ENCODE data around the gene CNBP.
"Not testable (repeated sequence)": the region's sequence is repeated elsewhere in the genome, so short reads cannot be mapped to it uniquely, and the experiment has no call there.

Gene CNBP

DNA sequence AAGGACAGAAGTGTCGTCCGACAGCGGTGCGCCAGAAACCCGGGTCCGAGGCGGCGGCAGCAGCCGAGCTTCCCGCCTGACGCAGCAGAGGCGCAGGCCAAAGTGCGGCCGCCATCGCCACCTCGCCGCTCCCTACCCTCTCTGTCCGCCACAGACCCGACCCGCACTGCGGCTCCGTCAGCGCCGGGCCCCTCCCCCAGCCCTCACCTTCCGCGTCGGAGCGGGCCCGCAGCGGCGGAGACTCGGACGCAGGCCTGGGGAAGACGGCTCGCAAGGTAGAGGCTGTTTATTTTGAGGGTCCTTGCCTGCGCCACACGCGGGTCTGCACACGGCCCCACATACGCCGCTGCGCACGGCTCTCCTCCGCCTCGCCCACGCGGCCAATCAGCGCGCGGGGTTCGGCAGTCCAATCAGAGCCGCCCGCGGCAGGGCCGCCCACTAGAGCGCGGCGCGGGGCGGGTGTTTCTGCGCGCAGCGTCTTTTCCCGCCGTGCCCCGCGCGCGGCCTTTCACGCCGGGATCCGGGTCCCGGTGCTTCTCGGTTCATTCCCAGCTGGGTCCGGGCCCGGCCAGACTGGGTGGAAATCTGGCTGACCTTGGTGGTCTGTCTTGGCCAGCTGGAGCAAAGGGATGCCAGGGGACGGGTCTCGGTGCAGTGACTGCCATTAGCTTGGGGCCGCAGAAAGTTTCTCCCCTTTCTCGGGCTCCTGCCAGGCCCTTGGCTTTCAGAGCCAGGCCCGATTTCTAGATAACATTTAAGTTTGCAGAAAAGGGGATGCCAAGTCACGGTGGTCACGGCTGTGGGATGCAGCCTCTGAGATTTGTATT is at the start of gene CNBP:
Gene CNBP (minus strand): TSS at position 328 of the 827 bp plus-strand sequence. CDS start 12,139 bp downstream, outside the sequence.
- DNase-seq (ENCODE audit: low read depth, low spot score) = peak; percentile 58
- Histone ChIP-seq H3K27ac (ENCODE audit: low read length) (no peak within 1 kb of the TSS), H3K27me3 (ENCODE audit: control insufficient read depth, insufficient read depth, low read length) (no peaks in the 10 kb centered on the region), H3K4me1 (ENCODE audit: control insufficient read depth, insufficient read depth, low read length) (no peaks in the 10 kb centered on the region), H3K9me3 (ENCODE audit: control insufficient read depth, insufficient read depth, low read length) (no peaks in the 10 kb centered on the region), H3K4me3 (ENCODE audit: low read length) (peak within 1 kb of the TSS; percentile 84), H3K36me3 (ENCODE audit: control insufficient read depth, insufficient read depth, low read length) (no peaks in the 10 kb centered on the region)
- no CpG with 5 or more reads among the region's 83 CpGs for WGBS (ENCODE audit: insufficient coverage, insufficient read length)

DNA sequence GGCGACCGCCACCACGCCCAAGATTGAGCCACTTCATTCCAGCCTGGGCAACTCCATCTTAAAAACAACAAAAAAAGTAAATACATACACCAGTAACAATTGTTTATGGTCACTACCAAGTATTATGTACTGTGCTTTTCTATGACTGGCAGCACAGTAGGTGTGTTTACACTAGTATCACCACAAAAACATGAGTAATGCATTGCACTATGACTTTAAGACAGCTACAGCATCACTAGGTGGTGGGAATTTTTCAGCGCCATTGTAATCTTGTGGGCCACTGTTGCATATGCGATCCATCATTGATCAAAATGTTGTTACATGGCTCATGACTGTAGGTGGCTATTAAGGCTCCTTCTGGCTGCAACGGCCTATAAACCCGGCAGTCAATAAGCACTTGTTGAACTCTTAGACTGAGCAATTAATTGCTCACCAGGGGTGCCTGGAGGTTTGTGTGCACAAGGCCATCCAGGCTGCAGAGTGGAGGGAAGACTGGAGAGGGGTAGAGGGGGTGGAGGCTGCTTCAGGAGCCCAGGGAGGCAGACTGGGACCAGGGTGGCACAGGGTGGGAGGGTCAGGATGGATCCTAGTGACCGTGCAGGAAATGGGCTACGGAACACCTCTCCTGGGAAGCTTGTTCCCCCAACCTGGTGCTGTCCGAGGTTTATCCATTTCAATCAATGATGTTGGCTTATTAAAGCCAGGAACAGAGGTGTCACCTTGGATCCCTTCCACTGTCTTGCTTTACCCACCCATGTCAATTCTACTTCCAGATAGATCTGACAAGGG is 47.8 kb upstream of the CNBP start:
- WGBS (ENCODE audit: insufficient coverage, insufficient read length) = no CpG with 5 or more reads among the region's 10 CpGs
- Histone ChIP-seq H3K4me3 (ENCODE audit: low read length) (no peak overlapping the region), H3K4me1 (ENCODE audit: control insufficient read depth, insufficient read depth, low read length) (peaks cover 4% of the 10 kb centered on the region), H3K36me3 (ENCODE audit: control insufficient read depth, insufficient read depth, low read length) (no peaks in the 10 kb centered on the region), H3K27ac (ENCODE audit: low read length) (no peak overlapping the region), H3K9me3 (ENCODE audit: control insufficient read depth, insufficient read depth, low read length) (no peaks in the 10 kb centered on the region), H3K27me3 (ENCODE audit: control insufficient read depth, insufficient read depth, low read length) (no peaks in the 10 kb centered on the region)
- no peak for DNase-seq (ENCODE audit: low read depth, low spot score)

DNA sequence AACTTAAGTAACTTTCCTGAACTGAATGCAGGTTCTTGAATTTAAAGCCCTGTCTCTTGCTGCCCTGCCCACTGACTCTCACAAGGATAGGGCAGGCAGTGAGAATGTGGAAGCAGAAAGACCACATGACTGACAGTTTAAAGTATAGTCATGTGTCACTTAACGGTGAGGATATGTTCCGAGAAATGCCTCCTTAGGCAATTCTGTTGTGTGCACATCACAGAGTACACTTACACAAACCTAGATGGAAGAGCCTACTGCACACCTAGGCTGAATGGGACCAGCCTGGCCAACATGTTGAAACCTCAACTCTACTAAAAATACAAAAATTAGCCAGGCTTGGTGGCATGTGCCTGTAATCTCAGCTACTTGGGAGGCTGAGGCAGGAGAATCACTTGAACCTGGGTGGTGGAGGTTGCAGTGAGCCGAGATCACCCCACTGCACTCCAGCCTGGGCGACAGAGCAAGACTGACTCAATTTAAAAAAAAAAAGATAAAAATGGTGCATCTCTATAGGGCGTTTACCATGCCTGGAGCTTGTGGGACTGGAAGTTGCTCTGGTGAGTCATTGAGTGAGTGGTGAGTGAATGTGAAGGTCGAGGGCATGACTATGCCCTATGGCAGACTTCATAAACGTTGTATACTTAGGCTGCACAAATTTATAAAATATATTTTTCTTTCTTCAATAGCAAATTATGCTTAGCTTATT is 46.8 kb upstream of the CNBP start:
- H3K27me3 ChIP-seq (ENCODE audit: control insufficient read depth, insufficient read depth, low read length) = no peaks in the 10 kb centered on the region
- no peak for DNase-seq (ENCODE audit: low read depth, low spot score)
- no peaks in the 10 kb centered on the region for H3K36me3 ChIP-seq (ENCODE audit: control insufficient read depth, insufficient read depth, low read length)
- H3K27ac ChIP-seq (ENCODE audit: low read length) = no peak overlapping the region
- no CpG with 5 or more reads among the region's 7 CpGs for WGBS (ENCODE audit: insufficient coverage, insufficient read length)
- no peaks in the 10 kb centered on the region for H3K9me3 ChIP-seq (ENCODE audit: control insufficient read depth, insufficient read depth, low read length)
- H3K4me3 ChIP-seq (ENCODE audit: low read length) = no peak overlapping the region
- peaks cover 4% of the 10 kb centered on the region for H3K4me1 ChIP-seq (ENCODE audit: control insufficient read depth, insufficient read depth, low read length)

DNA sequence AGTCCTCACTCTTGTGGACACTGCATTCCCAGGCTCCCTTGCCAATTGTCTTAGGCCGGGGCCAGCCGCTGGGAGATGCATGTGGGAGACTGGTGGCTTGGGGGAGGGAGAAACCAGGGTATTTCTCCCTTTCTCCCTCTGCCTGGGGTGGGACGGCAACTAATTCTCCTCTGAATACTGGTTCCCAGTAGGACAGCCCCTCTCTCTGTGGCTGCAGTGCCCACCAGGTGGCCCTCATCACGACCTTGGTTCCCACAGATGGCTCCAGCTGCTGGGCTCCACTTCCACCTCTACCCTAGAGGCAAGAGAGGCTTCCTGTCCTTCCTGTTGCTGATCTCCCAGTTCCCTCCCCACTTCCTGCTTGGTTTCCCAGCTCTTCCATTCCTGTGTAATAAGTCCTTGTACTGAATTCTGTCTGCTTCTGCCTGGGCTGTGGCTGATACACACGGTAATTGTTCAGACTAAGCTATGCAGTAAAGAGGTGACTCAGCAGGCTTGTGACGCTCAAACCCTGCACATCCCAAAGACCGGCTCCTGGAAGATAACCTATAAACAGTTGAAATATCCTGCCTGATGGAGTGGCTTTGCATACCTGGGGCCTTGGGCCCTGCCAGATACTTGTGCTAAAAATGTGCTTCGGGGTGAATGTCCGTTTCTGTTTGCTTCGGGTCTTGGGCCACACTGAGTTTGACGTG is 45.3 kb upstream of the CNBP start:
- no peaks in the 10 kb centered on the region for H3K36me3 ChIP-seq (ENCODE audit: control insufficient read depth, insufficient read depth, low read length)
- peaks cover 4% of the 10 kb centered on the region for H3K4me1 ChIP-seq (ENCODE audit: control insufficient read depth, insufficient read depth, low read length)
- no peak overlapping the region for H3K27ac ChIP-seq (ENCODE audit: low read length)
- H3K9me3 ChIP-seq (ENCODE audit: control insufficient read depth, insufficient read depth, low read length) = no peaks in the 10 kb centered on the region
- DNase-seq (ENCODE audit: low read depth, low spot score) = no peak
- no CpG with 5 or more reads among the region's 11 CpGs for WGBS (ENCODE audit: insufficient coverage, insufficient read length)
- no peaks in the 10 kb centered on the region for H3K27me3 ChIP-seq (ENCODE audit: control insufficient read depth, insufficient read depth, low read length)
- H3K4me3 ChIP-seq (ENCODE audit: low read length) = no peak overlapping the region

DNA sequence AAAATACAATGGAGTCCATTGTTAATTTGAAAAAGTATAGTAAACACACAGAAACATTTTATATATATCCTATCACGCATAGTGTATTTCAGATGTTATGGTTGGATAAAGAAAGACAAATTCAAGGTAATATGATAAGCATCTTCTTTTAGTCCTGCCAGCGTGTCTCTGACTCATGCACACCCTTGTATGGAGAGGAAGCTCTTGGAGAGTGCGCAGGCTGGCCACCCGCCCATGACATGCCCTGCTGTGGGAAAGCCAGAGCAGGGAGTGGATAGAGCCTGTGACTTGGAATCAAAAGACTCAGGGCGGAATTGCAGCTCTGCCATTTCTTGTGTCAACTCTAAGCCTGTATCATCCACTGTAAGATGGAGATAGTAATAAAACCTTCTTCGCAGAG is 42.7 kb upstream of the CNBP start:
- WGBS (ENCODE audit: insufficient coverage, insufficient read length) = no CpG with 5 or more reads among the region's 6 CpGs
- Histone ChIP-seq H3K36me3 (ENCODE audit: control insufficient read depth, insufficient read depth, low read length) (no peaks in the 10 kb centered on the region), H3K4me1 (ENCODE audit: control insufficient read depth, insufficient read depth, low read length) (peaks cover 4% of the 10 kb centered on the region), H3K27ac (ENCODE audit: low read length) (no peak overlapping the region), H3K4me3 (ENCODE audit: low read length) (no peak overlapping the region), H3K9me3 (ENCODE audit: control insufficient read depth, insufficient read depth, low read length) (no peaks in the 10 kb centered on the region), H3K27me3 (ENCODE audit: control insufficient read depth, insufficient read depth, low read length) (no peaks in the 10 kb centered on the region)
- no peak for DNase-seq (ENCODE audit: low read depth, low spot score)

DNA sequence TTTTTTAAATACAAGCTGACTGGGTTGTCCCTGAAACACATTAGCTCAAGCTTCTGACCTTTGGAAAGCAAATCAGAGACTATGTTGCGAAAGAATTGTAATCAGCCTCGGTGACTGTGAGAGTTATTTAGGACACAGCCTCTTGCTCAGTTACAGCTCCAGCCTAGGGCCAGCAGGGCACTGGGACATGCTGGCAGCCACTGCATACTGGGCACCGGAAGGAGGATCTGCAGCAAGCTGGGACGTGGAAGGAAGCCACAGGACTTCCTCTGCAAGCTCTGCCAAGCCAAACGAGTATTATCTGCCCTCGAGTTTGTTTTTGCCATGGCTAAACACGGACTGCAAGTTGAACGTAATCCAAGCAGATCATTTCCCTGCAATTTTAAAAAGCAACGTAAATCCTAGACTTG is 41.3 kb upstream of the CNBP start:
- H3K9me3 ChIP-seq (ENCODE audit: control insufficient read depth, insufficient read depth, low read length) = no peaks in the 10 kb centered on the region
- H3K27ac ChIP-seq (ENCODE audit: low read length) = no peak overlapping the region
- no peak overlapping the region for H3K4me3 ChIP-seq (ENCODE audit: low read length)
- no peaks in the 10 kb centered on the region for H3K36me3 ChIP-seq (ENCODE audit: control insufficient read depth, insufficient read depth, low read length)
- DNase-seq (ENCODE audit: low read depth, low spot score) = no peak
- no CpG with 5 or more reads among the region's 9 CpGs for WGBS (ENCODE audit: insufficient coverage, insufficient read length)
- peaks cover 4% of the 10 kb centered on the region for H3K4me1 ChIP-seq (ENCODE audit: control insufficient read depth, insufficient read depth, low read length)
- no peaks in the 10 kb centered on the region for H3K27me3 ChIP-seq (ENCODE audit: control insufficient read depth, insufficient read depth, low read length)

DNA sequence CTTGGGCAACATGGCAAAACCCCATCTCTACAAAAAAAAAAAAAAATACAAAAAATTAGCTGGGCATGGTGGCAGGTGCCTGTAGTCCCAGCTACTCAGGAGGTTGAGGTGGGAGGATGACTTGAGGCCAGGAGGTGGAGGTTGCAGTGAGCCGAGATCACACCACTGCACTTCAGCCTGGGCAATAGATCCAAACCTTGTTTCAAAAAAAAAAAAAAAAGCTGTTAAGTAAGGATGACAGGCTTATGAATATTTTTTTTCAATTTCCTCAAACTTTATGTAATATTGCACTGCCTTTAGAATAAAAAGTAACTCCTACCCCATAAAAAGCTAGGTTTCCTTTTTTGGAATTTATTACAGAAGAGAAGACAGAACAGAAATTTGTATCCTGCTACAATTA is 40.7 kb upstream of the CNBP start:
- not testable (repeated sequence) for DNase-seq (ENCODE audit: low read depth, low spot score); H3K4me3 ChIP-seq (ENCODE audit: low read length)

DNA sequence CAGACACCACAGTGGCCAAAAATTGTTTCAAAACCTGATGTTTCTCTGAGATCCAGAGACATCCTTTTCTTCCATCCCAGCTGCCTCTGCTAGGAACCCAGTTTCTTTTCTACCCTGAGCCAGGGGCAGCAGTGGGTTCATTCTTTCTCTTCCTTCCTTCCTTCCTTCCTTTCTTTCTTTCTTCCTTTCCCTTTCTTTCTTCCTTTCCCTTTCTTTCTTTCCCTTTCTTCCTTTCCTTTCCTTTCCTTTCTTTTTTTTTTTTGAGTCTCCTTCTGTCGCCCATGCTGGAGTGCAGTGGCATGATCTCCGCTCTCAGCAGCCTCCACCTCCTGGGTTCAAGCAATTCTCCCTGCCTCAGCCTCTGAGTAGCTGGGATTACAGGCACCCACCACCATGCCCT is 35.0 kb upstream of the CNBP start:
- Histone ChIP-seq H3K4me1 (ENCODE audit: control insufficient read depth, insufficient read depth, low read length) (no peaks in the 10 kb centered on the region), H3K27ac (ENCODE audit: low read length) (no peak overlapping the region), H3K36me3 (ENCODE audit: control insufficient read depth, insufficient read depth, low read length) (no peaks in the 10 kb centered on the region), H3K27me3 (ENCODE audit: control insufficient read depth, insufficient read depth, low read length) (no peaks in the 10 kb centered on the region), H3K4me3 (ENCODE audit: low read length) (no peak overlapping the region), H3K9me3 (ENCODE audit: control insufficient read depth, insufficient read depth, low read length) (no peaks in the 10 kb centered on the region)
- no peak for DNase-seq (ENCODE audit: low read depth, low spot score)
- WGBS (ENCODE audit: insufficient coverage, insufficient read length) = no CpG with 5 or more reads among the region's 2 CpGs

More for the DNA sequence above, 40.7 kb upstream of the CNBP start:
- not testable (repeated sequence) for H3K27ac ChIP-seq (ENCODE audit: low read length); H3K36me3 ChIP-seq (ENCODE audit: control insufficient read depth, insufficient read depth, low read length); H3K4me1 ChIP-seq (ENCODE audit: control insufficient read depth, insufficient read depth, low read length); H3K9me3 ChIP-seq (ENCODE audit: control insufficient read depth, insufficient read depth, low read length); H3K27me3 ChIP-seq (ENCODE audit: control insufficient read depth, insufficient read depth, low read length)
- no CpG with 5 or more reads among the region's 1 CpG for WGBS (ENCODE audit: insufficient coverage, insufficient read length)

DNA sequence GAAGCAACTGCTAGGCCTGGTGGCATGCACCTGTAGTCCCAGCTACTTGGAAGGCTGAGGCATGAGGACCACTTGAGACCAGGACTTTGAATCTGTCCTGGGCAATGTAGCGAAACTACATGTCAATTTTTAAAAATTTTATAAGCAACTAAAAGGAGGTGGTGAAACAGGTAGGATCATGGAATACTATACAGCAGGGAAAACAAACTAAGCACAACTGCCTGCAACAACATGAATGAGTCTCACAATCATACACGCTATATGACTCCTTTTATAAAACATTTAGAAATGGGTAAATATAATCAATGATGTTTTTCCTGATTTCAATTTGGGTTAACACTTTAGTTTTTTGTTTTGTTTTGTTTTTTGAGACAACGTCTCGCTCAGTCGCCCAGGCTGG is 29.5 kb upstream of the CNBP start:
- Histone ChIP-seq H3K4me3 (ENCODE audit: low read length) (no peak overlapping the region), H3K4me1 (ENCODE audit: control insufficient read depth, insufficient read depth, low read length) (no peaks in the 10 kb centered on the region), H3K9me3 (ENCODE audit: control insufficient read depth, insufficient read depth, low read length) (no peaks in the 10 kb centered on the region), H3K36me3 (ENCODE audit: control insufficient read depth, insufficient read depth, low read length) (no peaks in the 10 kb centered on the region), H3K27me3 (ENCODE audit: control insufficient read depth, insufficient read depth, low read length) (no peaks in the 10 kb centered on the region), H3K27ac (ENCODE audit: low read length) (no peak overlapping the region)
- no CpG with 5 or more reads among the region's 5 CpGs for WGBS (ENCODE audit: insufficient coverage, insufficient read length)
- DNase-seq (ENCODE audit: low read depth, low spot score) = no peak

DNA sequence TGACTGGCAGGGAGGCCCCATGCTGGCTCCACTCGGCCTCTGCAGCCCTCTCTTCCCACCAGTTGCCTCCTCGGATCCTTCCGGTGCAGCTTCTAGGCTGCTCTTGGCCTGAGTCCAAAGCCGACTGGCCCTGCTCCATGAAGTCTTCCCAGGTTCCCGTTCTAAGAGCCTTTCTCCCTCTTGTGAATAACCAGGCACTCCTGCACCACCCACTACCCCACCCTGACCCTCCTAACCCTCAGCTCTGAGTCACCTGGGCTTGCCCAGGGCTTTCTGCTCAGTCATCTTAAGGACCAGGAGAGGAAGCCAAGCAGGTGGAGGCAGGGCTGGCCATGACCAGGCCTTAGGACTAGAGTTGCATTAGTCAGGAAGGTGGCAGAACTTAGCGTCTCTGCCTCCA is 28.1 kb upstream of the CNBP start:
- Histone ChIP-seq H3K27ac (ENCODE audit: low read length) (no peak overlapping the region), H3K4me3 (ENCODE audit: low read length) (no peak overlapping the region), H3K4me1 (ENCODE audit: control insufficient read depth, insufficient read depth, low read length) (no peaks in the 10 kb centered on the region), H3K27me3 (ENCODE audit: control insufficient read depth, insufficient read depth, low read length) (no peaks in the 10 kb centered on the region), H3K9me3 (ENCODE audit: control insufficient read depth, insufficient read depth, low read length) (no peaks in the 10 kb centered on the region), H3K36me3 (ENCODE audit: control insufficient read depth, insufficient read depth, low read length) (no peaks in the 10 kb centered on the region)
- WGBS (ENCODE audit: insufficient coverage, insufficient read length) = no CpG with 5 or more reads among the region's 6 CpGs
- no peak for DNase-seq (ENCODE audit: low read depth, low spot score)

Data from iPS DF 6.9 (cell line).